Natural killer cell (primary cell): ENCODE data around the gene CGNL1. TPM values are rescaled to one million over a fixed set of nuclear protein-coding genes. Genes with fewer than 3 reads are reported as not detected.

ENCODE experiments used
- ATAC-seq, 3 donors: fragments of 150-1000 bp in 2 of 3; fragments of 200-7000 bp in 1 of 3; cut with Tn5 transposase; 1 replicate in 1 of 3; 2 replicates in 2 of 3; pipeline ENCODE4 v1.10.0; 2021; ENCODE audit warnings: mild to moderate bottlenecking in 2 of 3, moderate library complexity in 2 of 3
- DNase-seq, 2 donors: peaks; one replicate each; pipeline versions ENCODE4 v3.0.0 to v3.0.0-alpha.2; 2013 to 2021; ENCODE audit warnings: mixed read lengths in 1 of 2
- H3K27ac ChIP-seq: one replicate; pipeline ENCODE4 v1.5.1; 2013; ENCODE audit warnings: mild to moderate bottlenecking, low read length
- H3K27me3 ChIP-seq: one replicate; pipeline ENCODE4 v1.6.1; 2013; ENCODE audit warnings: low read length; ENCODE audit not compliant: control insufficient read depth, insufficient read depth
- H3K36me3 ChIP-seq: one replicate; pipeline ENCODE4 v1.6.1; 2013; ENCODE audit warnings: low read length; ENCODE audit not compliant: control insufficient read depth, insufficient read depth
- H3K4me1 ChIP-seq: one replicate; pipeline ENCODE4 v1.6.1; 2013; ENCODE audit warnings: low read length; ENCODE audit not compliant: control insufficient read depth, insufficient read depth
- H3K4me3 ChIP-seq: one replicate; pipeline ENCODE4 v1.5.1; 2013; ENCODE audit warnings: low read length
- H3K9me3 ChIP-seq: one replicate; pipeline ENCODE4 v1.6.1; 2013; ENCODE audit warnings: low read length; ENCODE audit not compliant: control insufficient read depth, insufficient read depth
- H3K27ac Mint-ChIP-seq, 2 donors: one replicate each; pipeline ENCODE4 v1.8.0; 2022; ENCODE audit warnings: mild to moderate bottlenecking in 2 of 2, mixed read lengths in 2 of 2, moderate library complexity in 1 of 2
- H3K27me3 Mint-ChIP-seq, 2 donors: one replicate each; pipeline ENCODE4 v1.8.0; 2022; ENCODE audit warnings: low read depth in 2 of 2, mixed read lengths in 2 of 2
- H3K36me3 Mint-ChIP-seq: one replicate; pipeline ENCODE4 v1.8.0; 2022; ENCODE audit warnings: mixed read lengths
- H3K4me1 Mint-ChIP-seq, 2 donors: one replicate each; pipeline ENCODE4 v1.8.0; 2022; ENCODE audit warnings: mixed read lengths in 2 of 2
- H3K4me3 Mint-ChIP-seq: one replicate; pipeline ENCODE4 v1.8.0; 2022; ENCODE audit warnings: mild to moderate bottlenecking, moderate library complexity, mixed read lengths
- H3K9me3 Mint-ChIP-seq, 2 donors: one replicate each; pipeline ENCODE4 v1.8.0; 2022; ENCODE audit warnings: mixed read lengths in 2 of 2
- WGBS: methylation state at CpG from one replicate; pipeline ENCODE4 v1.1.7; 2013; ENCODE audit warnings: missing lambda C conversion rate; ENCODE audit not compliant: insufficient coverage; 5-methylcytosine and 5-hydroxymethylcytosine counted together
- intact Hi-C: fragments of 100-400 bp; cut with micrococcal nuclease; formaldehyde crosslinking; loops from one replicate; pipeline ENCODE4 v1.14.2; 2022
- total RNA-seq, 4 donors: library from RNA; stranded (reverse); fragments of 120-200 nt in 1 of 4; gene quantifications; one replicate each; pipeline versions ENCODE4 v1.2.3 to v1.2.4, GENCODE V29; 2013 to 2022
- TF ChIP-seq, protein P1 (sequence below): fragments of 200-600 bp; IDR thresholded peaks from one replicate; pipeline ENCODE4 v1.8.0; 2022; ENCODE audit warnings: antibody characterized with exemption

Gene CGNL1
- total RNA-seq, 3 donors from 2014 or later (not counting 1 experiment from before 2014, with no cell fraction given) = not detected

DNA sequence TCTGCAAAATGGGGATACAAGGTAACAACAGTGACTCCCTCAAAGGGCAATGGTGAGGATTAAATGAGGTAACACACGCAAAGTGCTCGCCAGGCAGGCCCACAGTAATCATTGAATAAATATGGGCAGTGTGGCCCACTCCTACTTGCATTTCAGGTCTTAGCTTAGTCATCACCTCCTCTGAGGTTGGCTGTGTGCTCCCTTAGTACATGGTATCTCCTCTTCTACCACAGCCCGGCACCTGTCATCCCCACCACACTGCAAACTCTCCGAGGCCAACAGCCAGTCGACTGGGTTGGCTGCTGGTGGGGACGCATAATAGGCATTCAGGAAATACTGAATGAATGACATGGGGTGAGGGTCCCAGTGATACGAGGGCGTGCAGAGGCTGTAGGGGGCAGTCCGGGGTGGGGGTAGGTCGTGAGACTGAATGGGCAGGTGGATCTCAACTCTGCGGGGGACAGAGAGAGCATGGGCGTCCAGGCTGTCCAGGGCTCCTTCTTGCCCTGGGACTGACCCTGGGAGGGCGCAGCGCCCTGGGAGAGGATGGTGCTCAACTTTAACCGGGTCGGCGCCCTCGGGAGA is 215.0 kb downstream of the CGNL1 start:
- Mint-ChIP-seq H3K4me3 (peak overlapping the region; percentile 35), H3K9me3 (no peaks in the 10 kb centered on the region), H3K27ac (no peak overlapping the region), H3K36me3 (no peaks in the 10 kb centered on the region), H3K27me3 (peaks cover 43 to 54% of the 10 kb centered on the region in 2 donors), H3K4me1 (peaks cover 0 to 4% of the 10 kb centered on the region in 2 donors)
- H3K9me3 ChIP-seq = no peaks in the 10 kb centered on the region
- H3K4me3 ChIP-seq = peak overlapping the region; percentile 5
- H3K27ac ChIP-seq = no peak overlapping the region
- no peaks in the 10 kb centered on the region for H3K36me3 ChIP-seq
- no peak for DNase-seq
- H3K27me3 ChIP-seq = no peaks in the 10 kb centered on the region
- H3K4me1 ChIP-seq = peaks cover 8% of the 10 kb centered on the region
- intact Hi-C loops = no loop called here
- peak in 1 of 3 donors; percentile 12 for ATAC-seq
- TF ChIP-seq, protein P1, sequence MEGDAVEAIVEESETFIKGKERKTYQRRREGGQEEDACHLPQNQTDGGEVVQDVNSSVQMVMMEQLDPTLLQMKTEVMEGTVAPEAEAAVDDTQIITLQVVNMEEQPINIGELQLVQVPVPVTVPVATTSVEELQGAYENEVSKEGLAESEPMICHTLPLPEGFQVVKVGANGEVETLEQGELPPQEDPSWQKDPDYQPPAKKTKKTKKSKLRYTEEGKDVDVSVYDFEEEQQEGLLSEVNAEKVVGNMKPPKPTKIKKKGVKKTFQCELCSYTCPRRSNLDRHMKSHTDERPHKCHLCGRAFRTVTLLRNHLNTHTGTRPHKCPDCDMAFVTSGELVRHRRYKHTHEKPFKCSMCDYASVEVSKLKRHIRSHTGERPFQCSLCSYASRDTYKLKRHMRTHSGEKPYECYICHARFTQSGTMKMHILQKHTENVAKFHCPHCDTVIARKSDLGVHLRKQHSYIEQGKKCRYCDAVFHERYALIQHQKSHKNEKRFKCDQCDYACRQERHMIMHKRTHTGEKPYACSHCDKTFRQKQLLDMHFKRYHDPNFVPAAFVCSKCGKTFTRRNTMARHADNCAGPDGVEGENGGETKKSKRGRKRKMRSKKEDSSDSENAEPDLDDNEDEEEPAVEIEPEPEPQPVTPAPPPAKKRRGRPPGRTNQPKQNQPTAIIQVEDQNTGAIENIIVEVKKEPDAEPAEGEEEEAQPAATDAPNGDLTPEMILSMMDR = no peak
- 24% methylated on average over 18 of the region's 18 CpGs for WGBS

DNA sequence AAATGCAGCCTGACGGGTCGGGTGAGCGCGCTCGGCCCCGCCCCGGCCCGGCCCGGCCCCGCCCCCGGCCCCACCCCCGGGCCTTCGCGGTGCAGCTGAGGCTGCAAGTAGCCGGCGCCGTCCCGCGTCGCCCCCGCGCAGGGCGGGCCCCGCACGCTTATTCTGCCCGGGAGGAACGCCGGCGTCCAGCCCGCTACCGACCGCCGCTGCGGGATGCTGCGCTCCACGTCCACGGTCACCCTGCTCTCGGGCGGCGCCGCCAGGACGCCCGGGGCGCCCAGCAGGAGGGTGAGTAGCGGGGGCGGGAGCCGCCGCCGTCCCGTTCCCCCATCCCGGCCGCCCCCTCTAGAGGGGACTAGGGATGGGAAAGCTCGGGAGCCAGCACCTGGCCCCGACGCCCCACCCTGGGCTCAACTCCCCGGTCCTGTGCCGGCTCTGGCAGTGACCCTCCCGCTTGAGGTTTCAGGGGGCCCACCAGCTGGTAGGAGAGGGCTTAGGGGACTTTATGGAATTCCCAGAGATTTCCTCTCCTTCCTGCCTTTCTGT is 215.6 kb downstream of the CGNL1 start, which contains the start of gene MYZAP:
Gene MYZAP (plus strand): TSS at position 83 of the 546 bp plus-strand sequence. CDS start 131 bp downstream, at position 214.
- intact Hi-C loops = no loop called here
- Mint-ChIP-seq H3K4me3 (peak within 1 kb of the TSS; percentile 35), H3K9me3 (no peaks in the 10 kb centered on the region), H3K27me3 (peaks cover 43 to 54% of the 10 kb centered on the region in 2 donors), H3K36me3 (no peaks in the 10 kb centered on the region), H3K27ac (no peak within 1 kb of the TSS), H3K4me1 (peaks cover 0 to 4% of the 10 kb centered on the region in 2 donors)
- H3K4me1 ChIP-seq = peaks cover 5% of the 10 kb centered on the region
- H3K9me3 ChIP-seq = no peaks in the 10 kb centered on the region
- ATAC-seq (peak in 1 of 3 donors; percentile 73), DNase-seq (peak in 1 of 2 donors; percentile 34)
- H3K36me3 ChIP-seq = no peaks in the 10 kb centered on the region
- H3K4me3 ChIP-seq = peak within 1 kb of the TSS; percentile 5
- TF ChIP-seq, protein P1 = no peak
- H3K27ac ChIP-seq = no peak within 1 kb of the TSS
- H3K27me3 ChIP-seq = no peaks in the 10 kb centered on the region
- 8% methylated on average over 58 of the region's 58 CpGs for WGBS

DNA sequence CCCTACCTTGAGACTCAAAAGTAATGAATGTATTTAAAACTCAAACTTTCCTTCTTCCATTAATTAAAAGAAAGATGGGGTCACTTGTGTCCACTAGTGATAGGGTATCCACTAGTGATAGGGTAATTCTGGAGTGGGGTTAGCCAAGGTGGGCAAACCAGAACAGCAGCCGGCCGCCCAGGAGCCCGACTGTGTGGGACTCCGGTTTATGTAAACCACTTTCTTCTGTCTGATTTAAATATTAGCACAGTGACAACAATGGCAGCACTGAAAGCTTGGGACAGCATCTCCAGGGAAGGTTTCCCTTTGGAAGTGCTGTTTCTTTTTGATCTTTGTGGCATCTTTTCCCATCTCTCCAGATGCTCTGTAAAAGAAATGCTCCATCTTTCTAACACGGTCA is 216.1 kb downstream of the CGNL1 start:
- Histone ChIP-seq H3K4me3 (no peak overlapping the region), H3K9me3 (no peaks in the 10 kb centered on the region), H3K36me3 (no peaks in the 10 kb centered on the region), H3K4me1 (peaks cover 5% of the 10 kb centered on the region), H3K27me3 (no peaks in the 10 kb centered on the region), H3K27ac (no peak overlapping the region)
- peaks cover 38 to 54% of the 10 kb centered on the region in 2 donors for H3K27me3 Mint-ChIP-seq
- no peaks in the 10 kb centered on the region for H3K9me3 Mint-ChIP-seq
- peak overlapping the region; percentile 25 for H3K4me3 Mint-ChIP-seq
- no peaks in the 10 kb centered on the region for H3K36me3 Mint-ChIP-seq
- 98% methylated on average over 5 of the region's 5 CpGs for WGBS
- no peak for ATAC-seq
- H3K27ac Mint-ChIP-seq = no peak overlapping the region
- DNase-seq = no peak
- H3K4me1 Mint-ChIP-seq = peaks cover 0 to 4% of the 10 kb centered on the region in 2 donors
- TF ChIP-seq, protein P1 = no peak
- intact Hi-C loops = no loop called here
